22Rv1 (cell line): Measurements from ENCODE around the gene PAPSS2.

Experiments
- H3K27ac ChIP-seq: fragments of 450-650 bp; 2 replicates; pipeline ENCODE4 v1.5.1; 2017
- ZFX ChIP-seq: fragments of 450-650 bp; IDR thresholded peaks from 2 replicates; pipeline ENCODE4 v1.6.1; 2017; ENCODE audit warnings: antibody characterized with exemption, borderline replicate concordance
- TF ChIP-seq, protein P1 (sequence below): fragments of 450-650 bp; IDR thresholded peaks from 2 replicates; pipeline ENCODE4 v1.5.1; 2017; ENCODE audit warnings: mild to moderate bottlenecking

Gene PAPSS2

GRCh38 chr10:87674943-87675342 is 15.3 kb downstream of the PAPSS2 start:
- no peak for TF ChIP-seq ZFX
- TF ChIP-seq, protein P1, sequence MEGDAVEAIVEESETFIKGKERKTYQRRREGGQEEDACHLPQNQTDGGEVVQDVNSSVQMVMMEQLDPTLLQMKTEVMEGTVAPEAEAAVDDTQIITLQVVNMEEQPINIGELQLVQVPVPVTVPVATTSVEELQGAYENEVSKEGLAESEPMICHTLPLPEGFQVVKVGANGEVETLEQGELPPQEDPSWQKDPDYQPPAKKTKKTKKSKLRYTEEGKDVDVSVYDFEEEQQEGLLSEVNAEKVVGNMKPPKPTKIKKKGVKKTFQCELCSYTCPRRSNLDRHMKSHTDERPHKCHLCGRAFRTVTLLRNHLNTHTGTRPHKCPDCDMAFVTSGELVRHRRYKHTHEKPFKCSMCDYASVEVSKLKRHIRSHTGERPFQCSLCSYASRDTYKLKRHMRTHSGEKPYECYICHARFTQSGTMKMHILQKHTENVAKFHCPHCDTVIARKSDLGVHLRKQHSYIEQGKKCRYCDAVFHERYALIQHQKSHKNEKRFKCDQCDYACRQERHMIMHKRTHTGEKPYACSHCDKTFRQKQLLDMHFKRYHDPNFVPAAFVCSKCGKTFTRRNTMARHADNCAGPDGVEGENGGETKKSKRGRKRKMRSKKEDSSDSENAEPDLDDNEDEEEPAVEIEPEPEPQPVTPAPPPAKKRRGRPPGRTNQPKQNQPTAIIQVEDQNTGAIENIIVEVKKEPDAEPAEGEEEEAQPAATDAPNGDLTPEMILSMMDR = no peak
- H3K27ac ChIP-seq = no peak overlapping the region

DNA sequence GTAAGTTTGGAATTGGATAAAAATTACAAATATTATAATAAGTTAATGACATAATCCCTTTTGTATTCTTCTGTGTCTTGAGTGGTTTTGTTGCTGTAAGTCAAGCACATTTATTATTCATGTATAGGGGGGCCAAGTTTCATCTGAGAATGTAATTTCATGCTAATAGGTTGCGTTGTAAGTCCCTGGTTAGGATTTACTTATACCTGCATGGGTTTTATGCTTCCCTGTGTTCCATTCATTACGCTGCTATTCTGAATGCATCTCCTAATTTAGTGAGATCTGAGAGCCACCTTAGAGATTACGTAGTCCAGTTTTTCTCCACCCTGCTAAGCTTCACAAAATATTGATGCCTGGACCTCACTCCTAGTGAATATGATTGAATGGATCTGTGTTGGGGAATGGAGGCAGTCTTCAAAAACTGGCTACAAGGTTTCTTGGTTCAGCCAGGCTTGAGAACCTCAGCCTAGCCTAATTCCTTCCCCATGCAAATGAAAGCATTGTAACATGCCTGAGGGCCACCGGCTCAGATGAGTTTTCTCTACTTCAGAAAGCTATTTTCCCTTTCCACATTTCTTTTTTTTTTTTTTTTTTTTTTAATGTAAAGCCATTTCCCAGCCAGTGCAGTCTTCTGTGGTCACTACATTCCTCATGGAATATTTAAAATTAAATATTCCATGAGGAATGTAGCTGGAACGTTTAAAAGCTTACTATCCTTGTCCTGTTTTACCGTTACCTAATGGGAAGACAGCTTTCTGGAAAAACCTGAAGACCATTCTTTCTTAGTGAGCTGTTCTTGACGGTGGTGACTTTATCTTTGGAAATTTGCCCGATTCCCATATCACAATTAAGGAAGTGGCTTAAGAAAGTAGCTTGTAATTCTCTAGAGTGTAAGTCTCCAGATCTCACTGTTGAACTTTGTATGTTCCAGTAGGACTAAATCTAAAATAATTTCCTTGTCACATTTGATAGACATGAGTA is 16.0 kb downstream of the PAPSS2 start:
- H3K27ac ChIP-seq = no peak overlapping the region
- TF ChIP-seq, protein P1 = no peak
- TF ChIP-seq ZFX = no peak

DNA sequence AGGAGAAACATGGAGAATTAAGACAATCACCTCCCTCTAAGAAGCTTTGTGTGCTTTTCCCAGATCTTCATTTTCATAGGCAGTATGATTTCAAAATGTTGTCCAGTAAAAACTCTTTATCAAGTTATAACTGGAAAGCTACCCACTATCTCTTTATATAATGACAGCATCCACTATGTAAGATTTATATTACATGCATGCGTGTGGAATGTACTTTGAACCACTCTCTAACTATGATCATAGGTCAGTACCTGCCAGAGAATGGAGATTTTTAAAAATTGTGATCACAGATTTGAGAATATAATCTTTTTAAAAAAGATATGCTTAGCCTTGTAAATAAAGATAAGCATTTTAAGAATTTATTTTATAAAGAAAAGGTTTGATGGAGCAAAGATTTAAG is 17.9 kb downstream of the PAPSS2 start:
- H3K27ac ChIP-seq = no peak overlapping the region
- TF ChIP-seq, protein P1 = no peak
- TF ChIP-seq ZFX = no peak

DNA sequence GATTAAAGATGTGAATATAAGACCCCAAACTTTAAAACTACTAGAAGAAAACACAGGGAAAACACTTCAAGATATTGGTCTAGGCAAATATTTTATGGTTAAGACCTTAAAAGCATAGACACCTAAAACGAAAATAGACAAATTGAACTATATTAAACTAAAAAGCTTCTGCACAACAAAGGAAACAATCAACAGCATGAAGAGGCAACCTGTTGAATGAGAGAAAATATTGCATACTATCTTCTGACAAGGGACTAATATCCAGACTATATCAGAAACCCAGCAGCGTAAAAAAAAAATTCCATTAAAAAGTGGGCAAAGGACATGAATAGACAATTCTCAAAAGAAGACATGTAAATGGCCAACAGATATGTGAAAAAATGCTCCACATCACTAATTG is 18.6 kb downstream of the PAPSS2 start:
- no peak overlapping the region for H3K27ac ChIP-seq
- TF ChIP-seq, protein P1 = no peak
- no peak for TF ChIP-seq ZFX

GRCh38 chr10:87683356-87683755 is 23.7 kb downstream of the PAPSS2 start:
- TF ChIP-seq, protein P1 = no peak
- TF ChIP-seq ZFX = no peak
- H3K27ac ChIP-seq = no peak overlapping the region

DNA sequence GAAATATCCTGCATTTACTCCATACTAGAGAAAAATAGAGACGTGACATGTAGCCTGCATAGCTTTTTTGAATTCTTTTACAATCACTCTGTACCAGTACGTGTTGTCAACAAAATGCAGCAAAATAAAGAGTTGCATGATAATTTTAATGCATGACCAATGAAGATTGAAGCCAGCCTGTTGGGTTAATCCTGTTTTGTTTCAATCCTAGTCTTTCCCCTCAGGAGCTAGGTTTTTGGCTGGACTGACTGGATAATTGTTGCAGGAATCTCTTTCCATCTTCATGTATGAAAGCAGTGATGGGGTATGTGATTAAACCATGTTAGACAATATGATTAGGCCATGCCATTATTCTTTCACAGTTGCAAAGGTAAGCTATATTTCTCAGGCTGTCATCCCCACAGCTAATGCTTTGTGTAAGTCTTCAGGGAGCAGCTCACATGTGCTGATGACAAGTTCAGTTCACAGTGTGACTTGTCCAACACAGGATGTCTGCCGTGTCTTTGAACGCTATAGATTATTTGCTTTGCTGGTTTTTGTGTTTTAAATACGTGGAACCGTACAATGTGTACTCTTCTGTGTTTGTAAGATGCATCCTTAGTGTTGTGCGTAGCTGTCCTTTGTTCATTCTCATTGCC is 24.4 kb downstream of the PAPSS2 start:
- no peak for TF ChIP-seq ZFX
- TF ChIP-seq, protein P1 = no peak
- no peak overlapping the region for H3K27ac ChIP-seq
